Suprapubic skin (tissue), 4 donors: ENCODE results near the gene TF. TPM values are rescaled to one million over a fixed set of nuclear protein-coding genes. Genes with fewer than 3 reads are reported as not detected.

Source experiments
- DNase-seq, 2 donors: peaks; one replicate each; pipeline ENCODE4 v3.0.0-alpha.2; 2019; ENCODE audit warnings: low spot score in 2 of 2
- H3K27ac ChIP-seq: fragments of 200-600 bp; sonication (generic); one replicate; pipeline ENCODE4 v1.5.1; 2019
- H3K27me3 ChIP-seq: fragments of 200-600 bp; sonication (generic); one replicate; pipeline ENCODE4 v1.5.1; 2019
- H3K36me3 ChIP-seq: fragments of 200-600 bp; sonication (generic); one replicate; pipeline ENCODE4 v1.5.1; 2019
- H3K4me1 ChIP-seq: fragments of 200-600 bp; sonication (generic); one replicate; pipeline ENCODE4 v1.5.1; 2019
- H3K4me3 ChIP-seq: fragments of 200-600 bp; sonication (generic); one replicate; pipeline ENCODE4 v1.5.1; 2019; ENCODE audit warnings: mild to moderate bottlenecking
- H3K9me3 ChIP-seq: fragments of 200-600 bp; sonication (generic); one replicate; pipeline ENCODE4 v1.5.1; 2019
- CTCF ChIP-seq, 2 donors: fragments of 200-600 bp in 1 of 2; fragments of 450-650 bp in 1 of 2; sonication (generic) in 1 of 2; IDR thresholded peaks; one replicate each; pipeline ENCODE4 v1.5.1; 2016 to 2019; ENCODE audit warnings: antibody characterized with exemption in 2 of 2, mild to moderate bottlenecking in 1 of 2, moderate library complexity in 1 of 2
- EP300 ChIP-seq: sonication (generic); formaldehyde crosslinking; IDR thresholded peaks from one replicate; pipeline ENCODE4 v1.6.1; 2017; ENCODE audit warnings: antibody characterized with exemption
- POLR2A ChIP-seq, 2 donors: fragments of 450-650 bp; IDR thresholded peaks; one replicate each; pipeline ENCODE4 v1.6.1; 2017; ENCODE audit warnings: antibody characterized with exemption in 2 of 2, mild to moderate bottlenecking in 2 of 2, moderate library complexity in 2 of 2
- POLR2AphosphoS5 ChIP-seq, 3 donors: sonication (generic); formaldehyde crosslinking; IDR thresholded peaks; one replicate each; pipeline ENCODE4 v1.6.1; 2017; ENCODE audit warnings: antibody characterized with exemption in 3 of 3
- WGBS: methylation state at CpG from one replicate; pipeline ENCODE4 v1.1.5; 2018; 5-methylcytosine and 5-hydroxymethylcytosine counted together
- total RNA-seq, 4 donors: library from RNA; depleted of rRNA; stranded (reverse); fragments of >200 nt; gene quantifications; one replicate each; pipeline ENCODE4 v1.1.0, GENCODE V29; 2016

The TF gene
- total RNA-seq, 4 donors from 2014 or later: 4.8 to 16.5 (median 8.7) TPM

GRCh38 chr3:133837487-133838295, 91.5 kb downstream of the TF start:
- H3K4me1 ChIP-seq: no peaks in the 10 kb centered on the region
- H3K36me3 ChIP-seq: no peaks in the 10 kb centered on the region
- no peak for TF ChIP-seq POLR2AphosphoS5 (IDR thresholded peaks at IDR 0.05)
- TF ChIP-seq CTCF (IDR thresholded peaks at IDR 0.05): no peak
- no peak for TF ChIP-seq EP300
- no peak for TF ChIP-seq POLR2A (IDR thresholded peaks at IDR 0.05)
- 96% methylated on average over 11 of the region's 22 CpGs for WGBS
- no peaks in the 10 kb centered on the region for H3K27me3 ChIP-seq
- no peak overlapping the region for H3K4me3 ChIP-seq
- no peak overlapping the region for H3K27ac ChIP-seq
- DNase-seq: peak in 1 of 2 donors; percentile 55
- no peaks in the 10 kb centered on the region for H3K9me3 ChIP-seq

GRCh38 chr3:133838296-133838789, 92.2 kb downstream of the TF start:
- peak in 1 of 2 donors; percentile 53 for DNase-seq
- H3K27me3 ChIP-seq: no peaks in the 10 kb centered on the region
- no peaks in the 10 kb centered on the region for H3K9me3 ChIP-seq
- no peaks in the 10 kb centered on the region for H3K36me3 ChIP-seq
- no peak overlapping the region for H3K27ac ChIP-seq
- no peaks in the 10 kb centered on the region for H3K4me1 ChIP-seq
- TF ChIP-seq CTCF (IDR thresholded peaks at IDR 0.05) (no peak), POLR2AphosphoS5 (IDR thresholded peaks at IDR 0.05) (no peak), EP300 (no peak), POLR2A (IDR thresholded peaks at IDR 0.05) (no peak)
- WGBS: 95% methylated on average over 3 of the region's 4 CpGs
- H3K4me3 ChIP-seq: no peak overlapping the region

- H3K4me1 ChIP-seq: no peaks in the 10 kb centered on the region
- no peak overlapping the region for H3K27ac ChIP-seq
- peak in 1 of 2 donors; percentile 63 for DNase-seq
- H3K4me3 ChIP-seq: no peak overlapping the region
- WGBS: 94% methylated on average over 6 of the region's 12 CpGs
- no peaks in the 10 kb centered on the region for H3K27me3 ChIP-seq
- no peak for TF ChIP-seq POLR2AphosphoS5 (IDR thresholded peaks at IDR 0.05)
- TF ChIP-seq EP300: no peak
- no peak for TF ChIP-seq CTCF (IDR thresholded peaks at IDR 0.05)
- no peak for TF ChIP-seq POLR2A (IDR thresholded peaks at IDR 0.05)
- no peaks in the 10 kb centered on the region for H3K36me3 ChIP-seq
- H3K9me3 ChIP-seq: no peaks in the 10 kb centered on the region
These were observed 93.0 kb downstream of the TF start for GRCh38 chr3:133838916-133839800.

GRCh38 chr3:133840055-133840737, 94.0 kb downstream of the TF start:
- WGBS: 97% methylated on average over 6 of the region's 9 CpGs
- Histone ChIP-seq H3K9me3 (no peaks in the 10 kb centered on the region), H3K4me3 (no peak overlapping the region), H3K4me1 (no peaks in the 10 kb centered on the region), H3K27ac (no peak overlapping the region), H3K36me3 (no peaks in the 10 kb centered on the region), H3K27me3 (no peaks in the 10 kb centered on the region)
- TF ChIP-seq POLR2AphosphoS5 (IDR thresholded peaks at IDR 0.05): no peak
- no peak for TF ChIP-seq EP300
- no peak for TF ChIP-seq CTCF (IDR thresholded peaks at IDR 0.05)
- TF ChIP-seq POLR2A (IDR thresholded peaks at IDR 0.05): no peak
- DNase-seq: peak in 1 of 2 donors; percentile 48
